Ishikawa (cell line): Measurements from ENCODE around the gene APBA1.

Source experiments
- CEBPB ChIP-seq: IDR thresholded peaks from 2 replicates; pipeline ENCODE4 v1.6.1; 2012
- CREB1 ChIP-seq: IDR thresholded peaks from 2 replicates; pipeline ENCODE4 v1.6.1; 2012; ENCODE audit warnings: low read depth
- EGR1 ChIP-seq: IDR thresholded peaks from 2 replicates; pipeline ENCODE4 v1.6.1; 2012
- EP300 ChIP-seq: IDR thresholded peaks from 2 replicates; pipeline ENCODE4 v1.6.1; 2012; ENCODE audit warnings: borderline replicate concordance
- FOXM1 ChIP-seq: IDR thresholded peaks from 2 replicates; pipeline ENCODE4 v1.6.1; 2012; ENCODE audit warnings: low read depth, borderline replicate concordance
- NFIC ChIP-seq: IDR thresholded peaks from 2 replicates; pipeline ENCODE4 v1.6.1; 2012
- RAD21 ChIP-seq: IDR thresholded peaks from 2 replicates; pipeline ENCODE4 v1.6.1; 2012; ENCODE audit warnings: low read depth
- TAF1 ChIP-seq: IDR thresholded peaks from 2 replicates; pipeline ENCODE4 v1.6.1; 2012; ENCODE audit warnings: low read depth, mild to moderate bottlenecking
- TCF12 ChIP-seq: IDR thresholded peaks from 2 replicates; pipeline ENCODE4 v1.6.1; 2012; ENCODE audit warnings: low read depth
- TEAD4 ChIP-seq: IDR thresholded peaks from 2 replicates; pipeline ENCODE4 v1.6.1; 2012
- YY1 ChIP-seq: IDR thresholded peaks from 2 replicates; pipeline ENCODE4 v1.6.1; 2012; ENCODE audit warnings: low read depth
- ZBTB7A ChIP-seq: IDR thresholded peaks from 2 replicates; pipeline ENCODE4 v1.6.1; 2012; ENCODE audit warnings: low read depth
- TF ChIP-seq, protein P1 (sequence below): IDR thresholded peaks from 2 replicates; pipeline ENCODE4 v1.6.1; 2012
- TF ChIP-seq, protein P2 (sequence below): IDR thresholded peaks from 2 replicates; pipeline ENCODE4 v1.6.1; 2012
- TF ChIP-seq, protein P3 (sequence below): IDR thresholded peaks from 2 replicates; pipeline ENCODE4 v1.6.1; 2012; ENCODE audit warnings: low read depth, mild to moderate bottlenecking

APBA1 gene

DNA sequence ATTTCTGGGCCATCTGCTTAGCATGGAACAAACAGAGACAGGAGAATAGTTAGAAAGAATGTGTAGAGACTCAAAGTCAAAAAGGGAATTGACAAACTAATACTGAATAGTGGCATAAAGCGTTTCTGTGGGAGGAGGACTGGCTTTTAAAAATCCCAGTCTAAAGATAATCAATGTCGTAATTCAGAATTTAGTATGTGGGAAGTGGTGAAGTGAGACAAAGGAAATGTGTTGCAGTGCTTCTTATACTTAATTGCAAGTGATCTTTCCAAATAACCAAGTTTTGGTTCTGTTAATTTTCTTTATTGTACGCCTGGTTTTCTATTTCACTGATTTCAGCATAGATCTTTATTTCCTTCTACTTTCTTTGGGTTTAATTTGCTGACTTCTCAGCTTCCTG, 214.0 kb downstream of the APBA1 start:
- TF ChIP-seq, protein P1, sequence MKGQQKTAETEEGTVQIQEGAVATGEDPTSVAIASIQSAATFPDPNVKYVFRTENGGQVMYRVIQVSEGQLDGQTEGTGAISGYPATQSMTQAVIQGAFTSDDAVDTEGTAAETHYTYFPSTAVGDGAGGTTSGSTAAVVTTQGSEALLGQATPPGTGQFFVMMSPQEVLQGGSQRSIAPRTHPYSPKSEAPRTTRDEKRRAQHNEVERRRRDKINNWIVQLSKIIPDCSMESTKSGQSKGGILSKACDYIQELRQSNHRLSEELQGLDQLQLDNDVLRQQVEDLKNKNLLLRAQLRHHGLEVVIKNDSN, result no peak
- TF ChIP-seq FOXM1 (no peak), CEBPB (no peak), TCF12 (no peak)
- TF ChIP-seq, protein P2, sequence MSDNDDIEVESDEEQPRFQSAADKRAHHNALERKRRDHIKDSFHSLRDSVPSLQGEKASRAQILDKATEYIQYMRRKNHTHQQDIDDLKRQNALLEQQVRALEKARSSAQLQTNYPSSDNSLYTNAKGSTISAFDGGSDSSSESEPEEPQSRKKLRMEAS, result no peak

DNA sequence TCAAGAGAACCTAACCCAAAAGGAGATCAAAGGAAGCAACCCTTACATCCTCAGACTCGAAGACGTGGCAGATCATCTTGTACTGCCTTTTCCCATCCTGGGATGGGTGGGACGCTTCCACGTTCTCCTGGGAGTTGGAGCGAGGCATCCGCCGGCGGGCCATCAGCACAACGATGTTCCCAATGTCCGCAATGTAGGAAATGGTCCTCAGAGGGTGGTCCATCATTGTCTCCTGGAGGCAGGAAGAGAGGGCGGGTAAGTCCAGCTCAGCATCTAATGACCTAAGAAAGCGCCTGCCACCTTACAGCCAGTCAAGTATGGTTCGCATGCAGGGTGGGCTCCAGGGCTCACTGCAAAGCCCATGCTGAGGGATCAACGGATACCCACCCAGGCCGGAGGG, 216.0 kb downstream of the APBA1 start:
- no peak for TF ChIP-seq TAF1
- TF ChIP-seq TEAD4, result no peak
- TF ChIP-seq CREB1, result no peak
- no peak for TF ChIP-seq CEBPB
- TF ChIP-seq, protein P2, result no peak
- TF ChIP-seq EGR1, result no peak
- no peak for TF ChIP-seq FOXM1

DNA sequence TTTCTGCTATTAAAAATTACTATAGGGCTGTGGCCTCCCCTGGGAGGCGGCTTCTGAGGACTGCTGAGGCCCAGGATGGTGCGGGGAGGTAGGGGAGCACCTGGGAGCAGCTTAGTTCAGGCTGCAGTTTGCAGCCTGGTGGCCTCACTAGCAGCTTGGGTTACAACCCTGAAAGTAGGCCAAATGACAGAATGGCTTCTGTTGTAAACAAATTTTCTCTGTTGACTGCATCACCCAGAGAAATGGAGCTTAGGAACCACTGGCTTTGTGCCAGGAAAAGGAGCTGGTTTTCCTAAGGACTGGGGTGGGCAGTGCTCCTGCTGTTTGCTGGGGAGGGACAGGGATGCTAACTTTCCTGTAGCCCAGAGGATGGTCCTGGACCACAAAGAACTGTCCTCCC, 216.9 kb downstream of the APBA1 start:
- peak; percentile 46 for TF ChIP-seq NFIC
- TF ChIP-seq ZBTB7A, result no peak
- no peak for TF ChIP-seq TAF1
- TF ChIP-seq, protein P3, sequence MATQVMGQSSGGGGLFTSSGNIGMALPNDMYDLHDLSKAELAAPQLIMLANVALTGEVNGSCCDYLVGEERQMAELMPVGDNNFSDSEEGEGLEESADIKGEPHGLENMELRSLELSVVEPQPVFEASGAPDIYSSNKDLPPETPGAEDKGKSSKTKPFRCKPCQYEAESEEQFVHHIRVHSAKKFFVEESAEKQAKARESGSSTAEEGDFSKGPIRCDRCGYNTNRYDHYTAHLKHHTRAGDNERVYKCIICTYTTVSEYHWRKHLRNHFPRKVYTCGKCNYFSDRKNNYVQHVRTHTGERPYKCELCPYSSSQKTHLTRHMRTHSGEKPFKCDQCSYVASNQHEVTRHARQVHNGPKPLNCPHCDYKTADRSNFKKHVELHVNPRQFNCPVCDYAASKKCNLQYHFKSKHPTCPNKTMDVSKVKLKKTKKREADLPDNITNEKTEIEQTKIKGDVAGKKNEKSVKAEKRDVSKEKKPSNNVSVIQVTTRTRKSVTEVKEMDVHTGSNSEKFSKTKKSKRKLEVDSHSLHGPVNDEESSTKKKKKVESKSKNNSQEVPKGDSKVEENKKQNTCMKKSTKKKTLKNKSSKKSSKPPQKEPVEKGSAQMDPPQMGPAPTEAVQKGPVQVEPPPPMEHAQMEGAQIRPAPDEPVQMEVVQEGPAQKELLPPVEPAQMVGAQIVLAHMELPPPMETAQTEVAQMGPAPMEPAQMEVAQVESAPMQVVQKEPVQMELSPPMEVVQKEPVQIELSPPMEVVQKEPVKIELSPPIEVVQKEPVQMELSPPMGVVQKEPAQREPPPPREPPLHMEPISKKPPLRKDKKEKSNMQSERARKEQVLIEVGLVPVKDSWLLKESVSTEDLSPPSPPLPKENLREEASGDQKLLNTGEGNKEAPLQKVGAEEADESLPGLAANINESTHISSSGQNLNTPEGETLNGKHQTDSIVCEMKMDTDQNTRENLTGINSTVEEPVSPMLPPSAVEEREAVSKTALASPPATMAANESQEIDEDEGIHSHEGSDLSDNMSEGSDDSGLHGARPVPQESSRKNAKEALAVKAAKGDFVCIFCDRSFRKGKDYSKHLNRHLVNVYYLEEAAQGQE, result no peak
- TF ChIP-seq, protein P2, result no peak

DNA sequence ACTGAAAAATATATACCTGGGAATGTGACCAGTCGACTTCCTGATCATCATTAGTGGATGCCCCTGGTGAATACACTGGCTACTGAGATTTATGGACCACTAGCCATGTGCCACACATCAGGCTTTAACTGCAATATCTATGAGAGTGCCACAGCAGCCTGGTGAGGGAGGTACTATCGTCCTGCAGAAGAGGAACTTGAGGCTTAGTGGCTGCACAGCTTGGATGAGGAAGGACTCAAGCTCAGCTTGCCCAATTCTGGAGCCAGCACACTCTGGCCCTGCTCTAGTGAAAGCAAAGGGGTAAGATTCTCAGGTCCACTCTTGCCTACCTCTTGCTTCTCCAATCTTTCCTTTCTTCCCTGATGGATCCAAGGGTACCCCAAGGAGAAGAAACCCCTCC, 217.8 kb downstream of the APBA1 start:
- TF ChIP-seq YY1 (no peak), TAF1 (no peak), CEBPB (no peak), TEAD4 (no peak), NFIC (no peak), RAD21 (no peak), EP300 (no peak), ZBTB7A (no peak), EGR1 (no peak), TCF12 (no peak), CREB1 (no peak), FOXM1 (no peak)
- TF ChIP-seq, protein P3, result no peak
- TF ChIP-seq, protein P2, result no peak
- TF ChIP-seq, protein P1, result no peak

DNA sequence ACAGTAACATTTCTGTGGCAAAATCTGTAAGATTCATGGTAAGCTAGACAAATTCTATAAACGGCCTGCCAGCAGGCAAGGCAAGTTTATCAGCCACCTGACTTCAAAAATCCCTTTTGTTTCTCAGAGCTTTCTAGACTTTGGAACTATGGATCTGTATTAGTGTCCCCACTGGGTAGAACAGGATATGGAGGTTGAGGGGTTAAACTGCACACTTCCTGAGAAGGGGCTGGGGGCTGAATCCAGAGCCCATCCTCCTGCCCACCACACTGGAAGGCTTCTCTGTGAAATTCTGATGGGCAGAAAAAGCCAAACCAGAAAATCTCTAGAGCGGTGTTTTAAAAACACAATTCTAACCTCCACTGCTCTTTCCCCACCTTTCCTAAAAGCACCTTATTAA, 218.4 kb downstream of the APBA1 start:
- TF ChIP-seq, protein P3, result no peak
- no peak for TF ChIP-seq TEAD4
- TF ChIP-seq EGR1, result no peak
- TF ChIP-seq YY1, result no peak
- TF ChIP-seq TAF1, result no peak
- TF ChIP-seq NFIC, result no peak
